ENCODE data around the gene BIRC3. TPM values are rescaled to one million over a fixed set of nuclear protein-coding genes. Genes with fewer than 3 reads are reported as not detected.
"Not testable (repeated sequence)": the region's sequence is repeated elsewhere in the genome, so short reads cannot be mapped to it uniquely, and the experiment has no call there.

BIRC3 gene
- total RNA-seq, 1 donor from 2014 or later, result 1.6 TPM

- Histone ChIP-seq H3K27ac (ENCODE audit: low read depth, low read length) (no peak overlapping the region), H3K9ac (ENCODE audit: low read depth in 1 of 3, low read length in 3 of 3) (no peak overlapping the region), H3K4me1 (ENCODE audit: control insufficient read depth in 3 of 3, insufficient read depth in 3 of 3, low read length in 3 of 3) (peaks cover 3 to 18% (median 6%) of the 10 kb centered on the region in 3 donors), H3K9me3 (ENCODE audit: control insufficient read depth in 3 of 3, low read length in 3 of 3) (no peaks in the 10 kb centered on the region), H3K27me3 (ENCODE audit: control insufficient read depth in 3 of 3, insufficient read depth in 3 of 3, low read length in 3 of 3) (no peaks in the 10 kb centered on the region), H3K36me3 (ENCODE audit: control insufficient read depth in 3 of 3, insufficient read depth in 3 of 3, low read length in 3 of 3) (no peaks in the 10 kb centered on the region), H3K4me3 (ENCODE audit: low read length in 3 of 3) (no peak overlapping the region)
Observed at GRCh38 chr11:102320679-102321078, 3.4 kb downstream of the BIRC3 start.

- Histone ChIP-seq H3K9ac (ENCODE audit: low read depth in 1 of 3, low read length in 3 of 3) (no peak overlapping the region), H3K9me3 (ENCODE audit: control insufficient read depth in 3 of 3, low read length in 3 of 3) (no peaks in the 10 kb centered on the region), H3K27ac (ENCODE audit: low read depth, low read length) (no peak overlapping the region), H3K4me1 (ENCODE audit: control insufficient read depth in 3 of 3, insufficient read depth in 3 of 3, low read length in 3 of 3) (peaks cover 3 to 12% (median 3%) of the 10 kb centered on the region in 3 donors), H3K4me3 (ENCODE audit: low read length in 3 of 3) (no peak overlapping the region), H3K27me3 (ENCODE audit: control insufficient read depth in 3 of 3, insufficient read depth in 3 of 3, low read length in 3 of 3) (no peaks in the 10 kb centered on the region), H3K36me3 (ENCODE audit: control insufficient read depth in 3 of 3, insufficient read depth in 3 of 3, low read length in 3 of 3) (peaks cover 0 to 4% (median 4%) of the 10 kb centered on the region in 3 donors)
Observed at GRCh38 chr11:102322560-102322959, 5.3 kb downstream of the BIRC3 start.

- H3K36me3 ChIP-seq (ENCODE audit: control insufficient read depth in 3 of 3, insufficient read depth in 3 of 3, low read length in 3 of 3), result peaks cover 0 to 4% (median 4%) of the 10 kb centered on the region in 3 donors
- H3K4me1 ChIP-seq (ENCODE audit: control insufficient read depth in 3 of 3, insufficient read depth in 3 of 3, low read length in 3 of 3), result peaks cover 0 to 4% (median 0%) of the 10 kb centered on the region in 3 donors
- no peaks in the 10 kb centered on the region for H3K9me3 ChIP-seq (ENCODE audit: control insufficient read depth in 3 of 3, low read length in 3 of 3)
- no peak overlapping the region for H3K9ac ChIP-seq (ENCODE audit: low read depth in 1 of 3, low read length in 3 of 3)
- no peak overlapping the region for H3K4me3 ChIP-seq (ENCODE audit: low read length in 3 of 3)
- H3K27ac ChIP-seq (ENCODE audit: low read depth, low read length), result no peak overlapping the region
- no peaks in the 10 kb centered on the region for H3K27me3 ChIP-seq (ENCODE audit: control insufficient read depth in 3 of 3, insufficient read depth in 3 of 3, low read length in 3 of 3)
Observed at GRCh38 chr11:102323542-102324251, 6.4 kb downstream of the BIRC3 start.

- Histone ChIP-seq H3K27me3 (ENCODE audit: control insufficient read depth in 3 of 3, insufficient read depth in 3 of 3, low read length in 3 of 3) (no peaks in the 10 kb centered on the region), H3K9me3 (ENCODE audit: control insufficient read depth in 3 of 3, low read length in 3 of 3) (no peaks in the 10 kb centered on the region), H3K4me3 (ENCODE audit: low read length in 3 of 3) (no peak overlapping the region), H3K4me1 (ENCODE audit: control insufficient read depth in 3 of 3, insufficient read depth in 3 of 3, low read length in 3 of 3) (peaks cover 0 to 4% (median 0%) of the 10 kb centered on the region in 3 donors), H3K36me3 (ENCODE audit: control insufficient read depth in 3 of 3, insufficient read depth in 3 of 3, low read length in 3 of 3) (peaks cover 0 to 4% (median 4%) of the 10 kb centered on the region in 3 donors), H3K9ac (ENCODE audit: low read depth in 1 of 3, low read length in 3 of 3) (no peak overlapping the region), H3K27ac (ENCODE audit: low read depth, low read length) (no peak overlapping the region)
Observed at GRCh38 chr11:102325088-102325487, 7.8 kb downstream of the BIRC3 start.

GRCh38 chr11:102328748-102329147 lies 11.5 kb downstream of the BIRC3 start:
- Histone ChIP-seq H3K9me3 (ENCODE audit: control insufficient read depth in 3 of 3, low read length in 3 of 3) (no peaks in the 10 kb centered on the region), H3K4me3 (ENCODE audit: low read length in 3 of 3) (no peak overlapping the region), H3K27me3 (ENCODE audit: control insufficient read depth in 3 of 3, insufficient read depth in 3 of 3, low read length in 3 of 3) (no peaks in the 10 kb centered on the region), H3K9ac (ENCODE audit: low read depth in 1 of 3, low read length in 3 of 3) (no peak overlapping the region), H3K4me1 (ENCODE audit: control insufficient read depth in 3 of 3, insufficient read depth in 3 of 3, low read length in 3 of 3) (peaks cover 0 to 4% (median 0%) of the 10 kb centered on the region in 3 donors), H3K27ac (ENCODE audit: low read depth, low read length) (no peak overlapping the region), H3K36me3 (ENCODE audit: control insufficient read depth in 3 of 3, insufficient read depth in 3 of 3, low read length in 3 of 3) (peaks cover 0 to 8% (median 7%) of the 10 kb centered on the region in 3 donors)

GRCh38 chr11:102330231-102330630 lies 12.9 kb downstream of the BIRC3 start:
- H3K27ac ChIP-seq (ENCODE audit: low read depth, low read length), result no peak overlapping the region
- H3K4me3 ChIP-seq (ENCODE audit: low read length in 3 of 3), result no peak overlapping the region
- H3K4me1 ChIP-seq (ENCODE audit: control insufficient read depth in 3 of 3, insufficient read depth in 3 of 3, low read length in 3 of 3), result no peaks in the 10 kb centered on the region
- no peak overlapping the region for H3K9ac ChIP-seq (ENCODE audit: low read depth in 1 of 3, low read length in 3 of 3)
- H3K27me3 ChIP-seq (ENCODE audit: control insufficient read depth in 3 of 3, insufficient read depth in 3 of 3, low read length in 3 of 3), result no peaks in the 10 kb centered on the region
- H3K9me3 ChIP-seq (ENCODE audit: control insufficient read depth in 3 of 3, low read length in 3 of 3), result no peaks in the 10 kb centered on the region
- peaks cover 0 to 8% (median 7%) of the 10 kb centered on the region in 3 donors for H3K36me3 ChIP-seq (ENCODE audit: control insufficient read depth in 3 of 3, insufficient read depth in 3 of 3, low read length in 3 of 3)

- Histone ChIP-seq H3K36me3 (ENCODE audit: control insufficient read depth in 3 of 3, insufficient read depth in 3 of 3, low read length in 3 of 3) (peaks cover 0 to 8% (median 7%) of the 10 kb centered on the region in 3 donors), H3K9ac (ENCODE audit: low read depth in 1 of 3, low read length in 3 of 3) (no peak overlapping the region), H3K9me3 (ENCODE audit: control insufficient read depth in 3 of 3, low read length in 3 of 3) (no peaks in the 10 kb centered on the region), H3K4me3 (ENCODE audit: low read length in 3 of 3) (no peak overlapping the region), H3K27ac (ENCODE audit: low read depth, low read length) (no peak overlapping the region), H3K4me1 (ENCODE audit: control insufficient read depth in 3 of 3, insufficient read depth in 3 of 3, low read length in 3 of 3) (no peaks in the 10 kb centered on the region), H3K27me3 (ENCODE audit: control insufficient read depth in 3 of 3, insufficient read depth in 3 of 3, low read length in 3 of 3) (no peaks in the 10 kb centered on the region)
Observed at GRCh38 chr11:102331341-102331740, 14.1 kb downstream of the BIRC3 start.

- Histone ChIP-seq H3K4me3 (ENCODE audit: low read length in 3 of 3) (no peak overlapping the region), H3K27me3 (ENCODE audit: control insufficient read depth in 3 of 3, insufficient read depth in 3 of 3, low read length in 3 of 3) (no peaks in the 10 kb centered on the region), H3K27ac (ENCODE audit: low read depth, low read length) (no peak overlapping the region), H3K9ac (ENCODE audit: low read depth in 1 of 3, low read length in 3 of 3) (no peak overlapping the region), H3K9me3 (ENCODE audit: control insufficient read depth in 3 of 3, low read length in 3 of 3) (no peaks in the 10 kb centered on the region), H3K36me3 (ENCODE audit: control insufficient read depth in 3 of 3, insufficient read depth in 3 of 3, low read length in 3 of 3) (peaks cover 0 to 7% (median 4%) of the 10 kb centered on the region in 3 donors), H3K4me1 (ENCODE audit: control insufficient read depth in 3 of 3, insufficient read depth in 3 of 3, low read length in 3 of 3) (no peaks in the 10 kb centered on the region)
Observed at GRCh38 chr11:102332611-102332994, 15.3 kb downstream of the BIRC3 start.

GRCh38 chr11:102338479-102339010 lies 21.3 kb downstream of the BIRC3 start:
- no peaks in the 10 kb centered on the region for H3K9me3 ChIP-seq (ENCODE audit: control insufficient read depth in 3 of 3, low read length in 3 of 3)
- no peaks in the 10 kb centered on the region for H3K27me3 ChIP-seq (ENCODE audit: control insufficient read depth in 3 of 3, insufficient read depth in 3 of 3, low read length in 3 of 3)
- H3K36me3 ChIP-seq (ENCODE audit: control insufficient read depth in 3 of 3, insufficient read depth in 3 of 3, low read length in 3 of 3), result peaks cover 0 to 8% (median 0%) of the 10 kb centered on the region in 3 donors
- H3K9ac ChIP-seq (ENCODE audit: low read depth in 1 of 3, low read length in 3 of 3), result no peak overlapping the region
- H3K27ac ChIP-seq (ENCODE audit: low read depth, low read length), result no peak overlapping the region
- no peaks in the 10 kb centered on the region for H3K4me1 ChIP-seq (ENCODE audit: control insufficient read depth in 3 of 3, insufficient read depth in 3 of 3, low read length in 3 of 3)
- H3K4me3 ChIP-seq (ENCODE audit: low read length in 3 of 3), result no peak overlapping the region

GRCh38 chr11:102341311-102341710 lies 24.0 kb downstream of the BIRC3 start:
- H3K36me3 ChIP-seq (ENCODE audit: control insufficient read depth in 3 of 3, insufficient read depth in 3 of 3, low read length in 3 of 3); H3K9ac ChIP-seq (ENCODE audit: low read depth in 1 of 3, low read length in 3 of 3); H3K27me3 ChIP-seq (ENCODE audit: control insufficient read depth in 3 of 3, insufficient read depth in 3 of 3, low read length in 3 of 3); H3K27ac ChIP-seq (ENCODE audit: low read depth, low read length); H3K4me3 ChIP-seq (ENCODE audit: low read length in 3 of 3); H3K4me1 ChIP-seq (ENCODE audit: control insufficient read depth in 3 of 3, insufficient read depth in 3 of 3, low read length in 3 of 3); H3K9me3 ChIP-seq (ENCODE audit: control insufficient read depth in 3 of 3, low read length in 3 of 3): not testable (repeated sequence)

Data from skeletal muscle tissue (tissue), 4 donors.